Activated CD4-positive, alpha-beta T cell treated with anti-CD3 and anti-CD28 coated beads for 48 hours (primary cell): ENCODE measurements around the gene XPOT.
"Not testable (repeated sequence)": the region's sequence is repeated elsewhere in the genome, so short reads cannot be mapped to it uniquely, and the experiment has no call there.

ENCODE experiments used
- DNase-seq: peaks from one replicate; pipeline ENCODE4 v3.0.0-alpha.2; 2020

XPOT gene

GRCh38 chr12:64403707-64404469 is at the start of gene XPOT:
XPOT (plus strand) TSS chr12:64404392; CDS start chr12:64410036, 5,644 bp downstream.
- DNase-seq = peak; percentile 95

GRCh38 chr12:64356209-64356608 is 48.0 kb upstream of the XPOT start:
- DNase-seq = not testable (repeated sequence)

GRCh38 chr12:64361173-64361572 is 43.0 kb upstream of the XPOT start:
- DNase-seq = not testable (repeated sequence)

DNA sequence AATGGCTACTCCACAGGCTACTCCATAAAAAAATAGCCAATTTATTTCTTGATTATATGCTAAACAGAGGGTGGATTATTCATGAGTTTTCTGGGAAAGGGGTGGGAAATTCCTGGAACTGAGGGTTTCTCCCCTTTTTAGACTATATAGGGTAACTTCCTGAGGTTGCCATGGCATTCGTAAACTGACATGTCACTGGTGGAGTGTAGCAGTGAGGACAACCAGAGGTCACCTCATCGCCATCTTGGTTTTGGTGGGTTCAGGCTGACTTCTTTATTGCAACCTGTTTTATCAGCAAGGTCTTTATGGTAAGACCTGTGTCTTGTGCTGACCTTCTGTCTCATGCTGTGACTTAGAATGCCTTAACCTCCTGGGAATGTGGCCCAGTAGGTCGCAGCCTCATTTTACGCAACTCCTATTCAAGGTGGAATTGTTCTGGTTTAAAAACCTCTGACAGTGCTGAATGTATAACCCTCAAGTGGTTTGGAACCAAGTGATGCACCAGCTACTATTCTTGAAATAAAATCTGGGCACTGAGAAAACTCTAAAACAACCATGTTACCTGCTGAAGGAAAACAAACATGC is 41.4 kb upstream of the XPOT start:
- DNase-seq = no peak

DNA sequence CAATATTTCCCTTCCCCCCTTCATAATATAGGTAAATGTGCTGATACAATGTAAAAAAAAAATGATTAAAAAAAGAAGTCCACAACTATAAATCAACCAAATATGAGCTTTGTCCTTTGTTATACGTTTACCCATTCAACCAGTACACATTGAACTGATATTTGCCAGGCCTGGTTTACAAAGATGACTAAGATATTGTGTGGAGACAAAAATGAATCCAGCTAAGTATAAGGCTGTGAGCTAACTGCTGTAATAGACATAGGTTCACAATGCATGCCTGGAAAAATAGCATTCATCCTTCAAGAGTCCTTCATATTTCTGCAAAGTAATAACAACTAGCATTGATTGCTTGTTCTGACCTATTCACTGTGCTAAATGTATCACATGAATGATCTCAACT is 20.5 kb upstream of the XPOT start:
- no peak for DNase-seq

DNA sequence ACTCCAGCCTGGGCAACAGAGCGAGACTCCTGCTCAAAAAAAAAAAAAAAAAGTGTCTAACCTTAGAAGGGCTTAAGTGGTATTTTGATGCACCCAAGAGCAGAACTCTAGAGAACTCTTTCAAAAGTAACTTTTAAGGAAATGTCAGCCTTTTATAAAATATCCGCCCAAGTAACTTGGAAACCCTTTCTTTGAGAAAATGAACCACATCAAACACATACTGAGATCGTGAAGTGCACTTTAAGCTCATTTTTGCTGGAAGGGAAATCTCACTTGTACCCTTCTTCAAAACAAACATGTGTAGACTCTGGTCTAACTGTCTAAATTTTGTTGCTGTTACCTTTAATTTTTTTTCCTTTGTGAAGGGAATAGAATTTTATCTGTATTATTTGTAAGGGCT is 19.2 kb upstream of the XPOT start:
- DNase-seq = no peak

DNA sequence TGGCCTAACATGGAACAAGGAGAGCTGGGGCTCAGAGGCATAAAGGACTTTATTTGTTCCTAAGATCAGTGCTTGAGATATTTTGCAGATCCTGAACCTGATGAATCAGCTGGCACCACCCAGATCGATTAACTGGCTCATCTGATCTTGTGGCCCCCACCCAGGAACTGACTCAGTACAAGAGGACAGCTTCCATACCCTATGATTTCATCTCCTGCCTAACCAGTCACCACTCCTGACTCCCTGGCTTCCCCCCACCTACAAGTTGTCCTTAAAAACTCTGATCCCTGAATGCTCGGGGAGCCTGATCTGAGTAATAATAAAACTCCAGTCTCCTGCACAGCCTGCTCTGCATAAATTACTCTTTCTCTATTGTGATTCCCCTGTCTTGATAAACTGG is 18.7 kb upstream of the XPOT start:
- DNase-seq = peak; percentile 68

DNA sequence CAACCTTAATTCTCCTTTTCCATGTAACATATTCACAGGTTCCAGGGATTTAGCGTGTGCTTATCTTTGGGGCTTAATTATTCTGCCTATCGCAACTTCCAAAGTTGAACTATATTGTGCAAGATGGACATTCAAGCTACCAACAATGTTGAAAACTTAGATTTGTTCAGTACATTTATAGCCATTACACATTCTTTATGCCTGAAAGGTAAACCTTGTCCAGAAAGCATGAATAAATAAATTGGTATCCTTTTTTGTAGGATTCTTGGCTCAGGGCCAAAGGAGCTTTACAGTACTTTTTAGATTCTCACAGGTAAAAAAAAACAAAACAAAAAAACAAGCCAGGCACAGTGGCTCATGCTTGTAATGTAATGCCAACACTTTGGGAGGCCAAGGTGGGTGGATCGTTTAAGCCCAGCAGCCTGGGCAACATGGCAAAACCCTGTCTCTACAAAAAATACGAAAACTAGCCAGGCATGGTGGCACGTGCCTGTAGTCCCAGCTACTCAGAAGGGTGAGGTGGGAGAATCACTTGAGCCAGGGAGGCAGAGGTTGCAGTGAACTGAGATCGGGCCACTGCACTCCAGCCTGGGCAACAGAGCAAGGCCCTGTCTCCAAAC is 16.9 kb upstream of the XPOT start:
- no peak for DNase-seq

DNA sequence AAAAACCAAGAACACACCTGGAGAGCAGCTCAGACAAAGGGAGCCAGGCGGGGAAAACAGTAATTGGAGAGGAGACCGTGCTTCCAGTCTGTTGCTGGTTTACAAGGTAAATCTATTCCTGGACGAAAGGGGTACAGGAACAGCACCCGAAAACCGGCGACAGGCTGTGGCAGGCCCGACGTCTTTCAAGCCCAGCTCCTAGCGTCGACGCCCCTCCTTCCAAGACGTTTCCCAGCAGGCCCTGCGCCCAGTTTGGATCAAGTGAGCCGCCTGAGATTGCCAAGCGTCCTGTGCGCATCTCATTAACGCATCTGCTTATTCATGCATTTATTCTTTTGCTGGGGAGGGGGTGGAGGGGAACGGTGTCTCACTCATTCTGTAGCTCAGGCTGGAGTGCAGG is 15.0 kb upstream of the XPOT start:
- DNase-seq = no peak

GRCh38 chr12:64390275-64390851 is 13.8 kb upstream of the XPOT start, which contains the start of gene C12orf56:
C12orf56 (minus strand) TSS chr12:64390758; CDS start chr12:64390565, 193 bp downstream.
- peak; percentile 30 for DNase-seq

GRCh38 chr12:64392221-64392620 is 12.0 kb upstream of the XPOT start:
- no peak for DNase-seq

- DNase-seq = no peak
Measured at GRCh38 chr12:64395739-64396138, 8.5 kb upstream of the XPOT start.

DNA sequence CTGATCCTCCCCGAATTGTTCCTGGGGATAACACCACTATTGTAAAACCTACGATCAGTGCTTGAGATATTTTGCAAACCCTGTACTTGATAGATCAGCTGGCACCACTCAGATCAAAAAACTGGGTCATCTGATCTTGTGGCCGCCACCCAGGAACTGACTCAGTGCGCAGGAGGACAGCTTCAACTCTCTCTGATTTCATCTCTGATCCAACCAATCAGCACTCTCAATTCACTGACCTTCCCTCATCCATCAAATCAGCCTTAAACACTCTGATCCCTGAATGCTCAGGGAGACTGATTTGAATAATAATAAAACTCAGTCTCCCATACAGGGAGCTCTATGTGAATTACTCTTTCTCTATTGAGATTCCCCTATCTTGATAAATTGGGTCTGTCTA is 4.2 kb upstream of the XPOT start:
- no peak for DNase-seq

DNA sequence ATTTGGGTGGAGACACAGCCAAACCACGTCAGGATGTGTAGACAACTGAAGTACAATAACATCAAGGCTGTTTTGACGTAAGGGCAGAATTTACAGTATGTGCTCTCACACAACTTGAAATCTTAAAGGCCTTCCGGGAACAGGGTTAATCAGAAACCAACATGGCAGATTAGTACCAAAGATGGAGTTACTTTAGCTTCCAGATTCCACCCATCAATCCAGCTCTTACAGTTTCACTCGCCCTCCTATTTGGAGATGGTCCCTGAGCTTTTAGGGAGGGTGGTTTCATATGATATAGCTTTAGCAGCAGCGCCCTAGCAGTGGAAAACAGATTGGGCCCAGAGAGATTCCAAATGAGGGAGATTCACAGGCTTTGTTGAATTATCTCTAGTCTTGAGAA is 2.0 kb upstream of the XPOT start:
- no peak for DNase-seq

DNA sequence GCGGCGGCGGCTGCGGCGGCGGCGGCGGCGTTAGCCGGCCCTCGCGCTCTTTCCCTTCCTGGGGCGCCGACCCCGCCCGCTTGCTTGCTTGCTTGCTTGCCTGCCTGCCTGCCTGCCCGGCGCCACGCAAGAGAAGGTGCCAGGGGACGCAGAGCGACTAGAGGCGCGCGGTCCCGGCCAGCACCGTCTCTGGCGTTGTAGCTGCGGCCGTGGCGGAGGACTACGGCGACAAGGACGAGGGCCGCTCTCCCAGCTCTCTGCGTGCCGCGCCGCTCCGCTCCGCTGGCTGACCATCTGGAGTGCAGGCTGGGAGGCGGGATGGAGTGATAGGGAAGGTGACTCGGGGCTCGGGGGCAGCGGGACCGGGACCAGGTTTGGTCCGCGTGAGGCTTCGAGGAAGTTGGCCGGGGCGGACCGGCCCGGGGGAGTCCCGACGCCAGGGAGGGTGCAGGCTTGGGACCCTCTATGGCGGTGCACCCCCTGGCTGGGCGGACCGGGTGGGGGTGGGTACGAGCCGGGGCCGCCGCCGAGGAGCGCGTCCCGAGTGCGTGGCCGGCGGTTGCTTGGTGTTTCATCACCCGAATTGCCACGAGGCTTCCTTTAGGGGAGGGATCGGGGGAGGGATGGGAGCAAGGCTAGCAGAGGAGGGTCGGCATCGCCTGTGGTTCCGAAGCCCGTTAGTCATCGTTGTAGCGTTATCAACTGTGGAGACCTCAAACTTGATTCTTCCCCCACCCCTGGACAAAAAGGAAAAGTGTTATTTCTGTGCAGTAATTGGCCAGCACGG is 471 bp downstream of the XPOT start:
- peak; percentile 84 for DNase-seq

DNA sequence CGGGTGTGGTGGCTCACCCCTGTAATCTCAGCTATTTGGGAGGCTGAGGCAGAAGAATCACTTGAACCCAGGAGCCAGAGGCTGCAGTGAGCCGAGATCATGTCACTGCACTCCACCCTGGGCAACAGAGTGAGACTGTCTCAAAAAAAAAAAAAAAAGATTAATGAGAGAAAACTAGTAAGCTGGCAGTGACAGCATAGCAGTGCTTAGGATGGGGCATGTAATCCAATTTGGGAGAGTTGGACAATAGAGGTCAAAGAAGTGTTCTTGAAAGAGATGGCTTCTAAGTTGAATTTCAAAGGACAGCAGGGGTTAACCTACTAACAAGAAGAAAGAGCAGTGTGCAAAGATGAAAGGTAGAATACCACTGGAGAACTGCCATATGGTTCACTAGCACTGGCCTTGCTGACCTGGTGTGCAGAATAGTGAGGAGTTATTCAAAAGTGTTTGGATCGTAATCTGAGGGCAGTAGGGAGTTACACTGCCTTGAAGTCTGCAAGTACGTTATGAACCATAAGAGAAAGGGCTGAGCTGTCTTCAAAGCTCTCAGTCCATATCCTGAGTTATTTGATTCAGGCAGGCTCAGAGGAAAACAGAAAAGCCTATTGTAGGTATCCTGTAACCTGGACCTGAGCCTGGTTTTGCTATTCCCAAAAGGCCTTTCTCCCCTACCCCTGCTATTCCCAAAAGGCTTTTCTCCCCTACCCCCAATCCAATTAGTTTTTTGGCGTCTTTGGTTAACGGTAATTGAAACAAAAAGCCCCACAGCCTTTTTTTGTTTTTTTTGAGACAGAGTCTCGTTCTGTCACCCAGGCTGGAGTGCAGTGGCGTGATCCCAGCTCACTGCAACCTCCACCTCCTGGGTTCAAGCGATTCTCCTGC is 3.4 kb downstream of the XPOT start:
- no peak for DNase-seq

- DNase-seq = no peak
Measured at GRCh38 chr12:64411427-64411826, 7.2 kb downstream of the XPOT start.

- no peak for DNase-seq
Measured at GRCh38 chr12:64412459-64412858, 8.3 kb downstream of the XPOT start.

DNA sequence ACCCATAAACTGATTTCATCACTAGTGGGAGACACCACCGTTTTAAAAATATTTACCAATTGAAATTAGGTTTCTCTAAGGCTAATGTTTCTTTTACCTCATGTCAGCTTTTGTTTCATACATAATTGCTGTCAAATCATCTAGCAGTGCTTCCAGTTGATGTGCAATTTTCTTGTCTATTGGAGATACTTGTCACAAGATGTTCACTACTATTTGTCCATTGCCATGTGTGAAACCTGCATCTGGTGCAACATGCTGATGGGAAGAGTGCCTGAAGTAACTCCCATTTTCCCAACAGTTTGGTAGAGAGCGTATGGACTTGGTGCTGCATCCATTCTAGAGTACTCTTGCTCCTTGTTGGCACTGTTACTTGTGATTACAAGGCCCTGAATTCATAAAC is 9.7 kb downstream of the XPOT start:
- no peak for DNase-seq

GRCh38 chr12:64418209-64418608 is 14.0 kb downstream of the XPOT start:
- no peak for DNase-seq

- no peak for DNase-seq
Measured at GRCh38 chr12:64419696-64420095, 15.5 kb downstream of the XPOT start.

DNA sequence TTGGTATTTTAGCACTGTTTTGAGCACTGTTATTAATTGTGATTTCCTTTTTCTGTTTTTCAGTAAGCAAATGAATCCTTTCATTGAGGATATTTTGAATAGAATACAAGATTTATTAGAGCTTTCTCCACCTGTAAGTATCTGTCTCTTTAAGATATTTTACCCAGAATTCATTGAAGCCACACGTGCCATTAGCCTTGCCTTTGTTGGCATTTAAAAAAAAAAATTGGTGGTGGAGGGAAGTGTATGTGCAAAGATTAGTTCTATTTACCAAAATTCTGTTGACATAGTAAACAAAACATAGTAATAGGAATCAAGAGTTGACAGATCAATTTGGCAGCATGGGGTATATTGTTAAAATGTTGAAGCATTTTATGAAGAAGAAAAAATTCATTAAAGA is 23.8 kb downstream of the XPOT start:
- no peak for DNase-seq
